ENCODE results near the gene RAB27A.
A peak's percentile ranks its signal among the peaks of the same experiment; 100 is the strongest.

RAB27A gene

DNA sequence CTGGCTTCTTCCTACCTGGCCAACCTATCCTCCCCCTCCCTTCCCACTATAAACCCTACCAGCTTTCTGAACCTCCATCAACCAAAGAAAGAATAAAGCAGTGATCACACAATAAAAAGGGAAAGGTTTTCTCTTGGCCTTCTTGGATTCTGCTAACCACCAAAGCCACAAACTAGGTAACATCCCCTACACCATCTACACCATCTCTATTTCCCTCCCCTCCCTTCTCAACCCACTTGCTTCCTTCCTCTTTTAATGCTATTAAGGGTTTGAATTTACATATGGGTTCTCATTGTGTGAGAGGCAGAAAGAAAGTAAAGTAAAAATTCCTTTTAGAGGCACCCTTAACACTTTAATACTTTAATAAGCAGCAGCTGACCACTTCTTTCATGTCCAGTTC is 67.0 kb downstream of the RAB27A start:
- peak; percentile 54 for DNase-seq (ENCODE audit: low spot score)

DNA sequence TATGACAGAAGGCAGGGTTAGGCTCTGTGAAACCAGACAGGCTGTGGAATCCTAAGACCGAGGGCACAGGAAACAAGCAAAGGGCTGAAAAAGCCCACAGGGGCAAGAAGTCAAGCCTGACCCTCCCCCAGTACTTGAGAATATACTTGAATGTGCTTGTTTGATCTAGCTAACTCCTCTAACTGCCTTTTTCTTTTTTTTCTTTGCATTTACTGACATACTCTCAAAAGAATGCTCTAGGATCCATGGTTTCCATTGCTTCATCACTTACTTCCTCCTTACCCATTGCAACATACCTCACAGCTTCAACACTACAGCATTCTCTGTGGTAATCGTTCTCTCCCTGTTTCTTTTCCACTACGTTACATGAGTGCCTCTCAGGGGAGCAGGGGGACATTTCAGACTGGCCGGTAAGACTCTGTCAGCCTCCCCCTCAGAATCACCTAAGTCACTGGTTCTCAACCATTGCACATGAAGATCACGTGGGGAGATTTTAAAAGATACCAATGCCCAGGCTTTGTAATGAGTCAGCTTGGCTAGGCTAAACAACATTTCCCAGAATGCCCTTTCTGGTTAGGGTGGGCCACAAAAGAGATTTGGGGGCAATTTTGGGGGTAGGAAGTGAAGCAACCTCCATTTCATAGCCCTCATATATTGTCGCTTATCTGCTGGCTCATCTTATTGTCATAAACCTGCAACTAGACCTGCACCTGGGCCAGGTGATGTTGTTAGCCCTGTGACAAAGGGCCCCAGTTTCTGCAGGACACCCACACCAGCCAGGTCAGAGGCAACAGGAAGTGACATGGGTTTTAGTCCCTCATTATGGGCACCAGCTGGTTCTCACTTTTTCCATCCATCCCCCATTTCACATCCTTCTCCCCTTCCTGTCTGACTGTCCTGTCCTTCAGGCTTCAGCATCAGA is 68.3 kb downstream of the RAB27A start:
- peak; percentile 14 for DNase-seq (ENCODE audit: low spot score)

DNA sequence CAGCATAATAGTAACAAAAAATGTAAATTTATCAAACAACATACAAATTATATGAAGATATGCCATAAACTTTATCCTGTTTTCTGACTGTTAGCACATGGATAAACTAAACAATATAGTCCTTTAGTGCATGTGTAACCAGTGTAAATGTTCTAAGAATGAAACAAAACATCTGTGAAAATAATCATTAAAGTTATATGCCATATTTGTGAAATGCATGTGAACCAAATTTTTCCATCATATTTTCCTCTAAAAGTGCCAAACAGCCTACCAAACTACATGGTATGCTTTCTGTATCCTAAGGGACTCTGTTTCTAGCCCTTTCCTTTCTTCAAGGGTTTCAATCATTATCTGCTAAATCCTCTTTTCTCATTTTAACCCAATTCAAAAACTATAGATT is 69.0 kb downstream of the RAB27A start:
- no peak for DNase-seq (ENCODE audit: low spot score)

DNA sequence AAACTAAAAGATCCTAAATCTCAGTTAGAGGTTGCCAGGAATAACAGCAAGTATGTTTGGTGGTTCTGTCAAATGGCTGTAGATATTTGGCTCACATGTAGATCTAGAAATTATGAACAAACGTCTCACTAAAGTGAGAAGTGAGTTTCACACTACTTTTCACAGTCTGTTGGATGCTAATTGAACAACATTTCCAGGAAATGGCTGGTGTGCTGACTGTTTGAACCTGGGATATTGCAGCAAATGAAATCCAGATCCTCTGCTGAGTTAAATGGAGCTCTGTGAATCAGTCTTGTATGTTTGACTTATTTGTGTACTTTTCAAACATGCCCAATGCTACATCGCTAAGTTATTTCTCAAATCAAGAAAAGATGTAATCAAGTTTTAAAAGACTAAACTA is 71.6 kb downstream of the RAB27A start:
- DNase-seq (ENCODE audit: low spot score): no peak

DNA sequence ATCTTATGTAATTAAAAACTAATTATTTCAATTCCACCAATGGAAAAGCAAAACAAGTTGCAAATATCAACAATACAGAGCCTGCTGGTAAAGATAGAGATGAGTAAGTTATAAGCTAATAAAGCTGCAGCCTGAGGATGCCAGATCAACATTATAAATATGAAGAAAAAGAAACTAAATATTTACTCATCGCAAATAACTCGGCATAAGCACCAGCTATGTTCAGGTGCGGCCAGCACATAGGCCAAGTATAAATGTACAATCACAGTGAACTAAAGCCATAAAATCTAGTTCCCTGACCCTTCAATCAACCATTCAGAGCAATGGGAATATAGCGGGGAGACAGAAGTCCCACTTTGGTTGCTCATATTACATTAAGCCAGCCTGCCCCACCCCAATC is 85.1 kb downstream of the RAB27A start:
- DNase-seq (ENCODE audit: low spot score): no peak

DNA sequence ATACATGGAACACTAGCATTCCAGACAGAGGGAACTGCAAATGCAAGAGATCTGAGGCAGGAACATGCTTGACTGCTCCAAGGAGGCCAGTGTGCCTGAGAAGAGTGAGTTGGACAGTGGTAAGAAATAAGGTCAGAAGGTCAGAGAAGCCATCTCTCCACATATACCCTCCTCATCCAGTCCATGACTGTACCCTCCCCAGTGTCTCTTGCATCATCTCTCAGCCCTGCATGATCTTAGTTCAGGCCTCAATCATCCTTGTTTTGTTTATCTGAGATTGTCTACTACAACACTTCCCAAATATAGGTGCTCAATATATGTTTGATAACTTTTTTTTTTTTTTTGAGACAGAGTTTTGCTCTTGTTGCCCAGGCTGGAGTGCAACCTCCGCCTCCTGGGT is 87.4 kb downstream of the RAB27A start:
- no peak for DNase-seq (ENCODE audit: low spot score)

DNA sequence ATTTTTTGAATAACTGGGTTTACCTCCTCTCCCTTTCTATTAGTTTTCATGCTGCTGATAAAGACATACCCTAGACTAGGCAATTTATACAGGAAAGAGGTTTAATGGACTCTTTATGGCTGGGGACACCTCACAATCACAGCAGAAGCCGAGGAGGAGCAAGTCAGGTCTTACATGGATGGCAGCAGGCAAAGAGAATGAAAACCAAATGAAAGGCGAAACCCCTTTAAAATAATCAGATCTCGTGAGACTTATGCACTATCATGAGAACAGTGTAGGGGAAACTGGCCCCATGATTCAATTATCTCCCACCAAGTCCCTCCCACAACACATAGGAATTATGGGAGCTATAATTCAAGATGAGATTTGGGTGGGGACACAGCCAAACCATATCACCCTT is 90.9 kb downstream of the RAB27A start:
- DNase-seq (ENCODE audit: low spot score): no peak

DNA sequence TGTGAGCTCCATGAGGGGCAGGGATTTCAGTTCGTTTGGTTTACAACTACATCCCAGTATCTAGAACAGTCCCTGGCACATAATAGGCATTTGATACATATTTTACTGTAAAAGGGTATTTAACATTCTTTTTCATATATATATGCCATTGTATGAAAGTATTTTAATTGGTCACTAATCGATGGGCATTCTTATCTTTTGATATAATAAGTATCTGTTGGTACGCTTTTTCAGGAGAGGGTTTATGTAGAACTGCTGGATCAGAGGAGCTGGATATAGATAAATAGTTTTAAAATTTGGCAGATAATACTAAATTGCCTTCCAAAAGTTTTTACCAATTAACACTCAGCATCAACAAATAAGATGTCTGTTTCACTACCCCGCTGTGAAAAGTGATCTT is 91.9 kb downstream of the RAB27A start:
- no peak for DNase-seq (ENCODE audit: low spot score)

DNA sequence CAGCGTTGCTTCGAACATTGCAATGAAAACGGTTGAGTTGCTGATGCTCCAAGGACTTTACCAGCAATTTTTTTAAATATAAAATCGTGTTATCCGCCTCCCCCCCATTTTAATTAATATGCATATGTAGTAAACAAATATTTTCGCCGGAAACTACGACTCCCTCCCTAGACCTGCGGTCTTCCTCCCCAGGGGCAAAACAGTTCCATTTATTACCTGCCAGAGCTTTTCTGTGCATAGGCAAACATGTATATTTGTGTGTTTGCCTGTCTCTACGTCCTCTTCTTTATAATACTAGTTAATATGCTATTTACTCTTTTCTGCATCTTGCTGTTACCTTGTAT is 92.3 kb downstream of the RAB27A start:
- peak; percentile 17 for DNase-seq (ENCODE audit: low spot score)

DNA sequence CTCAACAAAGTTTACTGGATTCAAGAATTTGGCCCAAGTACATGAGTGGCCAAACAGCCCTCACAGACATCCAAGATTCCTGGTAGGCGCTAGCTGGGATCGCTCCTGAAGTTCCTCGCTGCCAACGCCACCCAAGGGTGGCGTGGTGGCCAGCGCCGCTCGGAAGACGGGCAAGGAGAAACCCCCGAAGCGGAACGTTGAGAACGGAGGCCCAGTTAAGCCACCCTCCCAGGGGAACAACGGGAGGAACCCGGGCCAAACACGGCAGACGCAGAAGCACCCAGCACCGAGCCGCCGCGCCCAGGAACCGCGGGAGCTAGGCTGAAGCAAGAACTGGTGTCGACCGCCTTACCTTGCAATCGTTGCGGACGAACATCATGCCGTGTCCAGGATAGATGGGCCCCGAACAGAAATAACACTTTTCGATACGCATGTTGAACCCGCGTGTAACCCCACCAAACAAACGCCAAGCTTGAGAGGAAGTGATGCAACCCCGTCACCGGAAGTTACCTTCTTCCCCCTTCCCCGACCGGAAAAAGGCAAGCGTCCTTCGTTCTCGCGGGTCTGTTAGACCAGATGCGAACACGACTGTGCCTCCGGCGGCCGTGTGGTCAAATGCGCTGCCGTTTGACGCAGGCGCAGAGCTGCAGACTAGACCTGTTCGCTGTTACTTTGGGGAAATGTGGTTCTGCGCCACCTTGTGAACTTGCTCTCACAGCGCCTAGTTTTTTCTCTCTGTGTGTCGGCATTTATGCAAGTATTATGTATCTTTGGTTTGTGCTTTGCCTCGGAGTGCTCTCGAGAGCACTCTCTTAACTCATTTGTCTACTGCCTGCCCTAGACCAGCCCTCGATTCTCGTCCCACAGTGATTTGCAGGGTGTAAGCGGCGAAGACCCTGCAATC is 92.9 kb downstream of the RAB27A start, which contains the start of gene RSL24D1:
RSL24D1 (minus strand) TSS at position 484 of the 904 bp plus-strand sequence; CDS start at position 433, 51 bp downstream.
- DNase-seq (ENCODE audit: low spot score): peak; percentile 93

DNA sequence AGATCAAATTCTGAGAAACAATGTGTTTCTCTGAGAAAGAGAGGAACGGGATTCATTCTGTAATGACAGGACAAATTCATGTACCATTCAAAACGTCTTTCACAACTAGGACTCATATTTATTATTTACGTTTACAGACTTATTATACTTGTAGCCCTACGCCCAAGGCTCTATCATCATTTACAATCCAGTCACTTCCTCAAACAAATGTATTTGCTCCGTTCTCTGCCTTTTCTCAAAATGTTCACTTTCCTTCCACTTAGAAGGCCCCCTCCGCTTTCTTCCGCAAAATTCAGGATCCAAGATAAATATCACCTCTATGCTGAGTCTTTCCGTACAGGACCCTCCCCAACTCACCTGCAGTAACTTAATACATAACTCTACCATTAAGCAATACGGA is 93.6 kb downstream of the RAB27A start:
- peak; percentile 10 for DNase-seq (ENCODE audit: low spot score)

DNA sequence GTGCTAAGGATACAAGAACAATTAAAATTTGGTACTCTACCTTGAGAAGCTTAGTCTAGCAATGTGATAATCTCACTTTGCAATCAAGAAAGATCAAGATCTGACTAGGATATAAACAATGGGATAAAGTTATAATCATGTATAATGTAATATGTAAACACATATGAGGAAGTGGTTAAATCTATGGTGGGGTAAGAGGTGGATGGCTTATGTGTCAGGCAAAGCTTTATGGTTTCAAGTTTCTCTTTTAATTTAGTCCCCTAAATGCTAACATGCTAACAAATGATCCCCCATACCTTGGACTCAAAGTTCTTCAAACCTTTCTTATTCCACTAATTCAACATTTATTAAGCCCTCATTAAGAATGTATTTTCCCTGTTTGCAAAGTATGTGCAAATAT is 95.4 kb downstream of the RAB27A start:
- no peak for DNase-seq (ENCODE audit: low spot score)

DNA sequence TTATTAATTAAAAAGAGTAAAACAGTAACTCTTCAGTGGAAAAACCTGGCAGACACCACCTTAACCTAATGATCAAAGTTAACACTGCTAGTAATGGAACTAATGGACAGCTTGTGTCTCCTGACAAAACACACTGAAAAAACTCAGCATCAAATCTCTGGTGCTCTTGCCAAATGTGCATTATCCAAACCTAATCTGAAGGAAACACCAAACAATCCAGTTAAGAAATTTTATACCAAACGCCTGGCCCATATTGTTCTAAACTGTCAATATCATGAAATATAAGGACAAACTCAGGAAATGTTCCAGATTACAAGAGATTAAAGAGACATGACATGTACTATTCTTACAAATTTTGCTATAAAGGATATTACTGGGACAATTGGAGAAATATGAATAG is 103.3 kb downstream of the RAB27A start:
- DNase-seq (ENCODE audit: low spot score): no peak

DNA sequence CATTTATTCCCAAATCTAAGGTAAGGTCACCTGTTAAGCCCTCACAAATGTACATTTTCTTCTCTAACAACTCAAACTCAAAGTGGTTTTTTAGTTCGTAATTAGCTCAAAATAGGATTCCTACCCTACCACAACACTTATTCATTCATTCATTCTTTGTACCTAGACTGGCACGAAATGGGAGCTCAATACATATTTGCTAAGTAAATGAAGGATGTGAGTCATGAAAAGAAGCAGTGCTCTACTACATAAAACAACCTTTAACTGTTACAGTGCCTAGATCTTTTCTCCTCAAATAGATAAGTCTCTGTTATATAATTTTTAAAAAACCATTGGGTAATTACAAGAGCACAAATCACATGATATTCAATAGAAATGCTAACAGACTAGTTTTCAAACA is 105.9 kb downstream of the RAB27A start:
- no peak for DNase-seq (ENCODE audit: low spot score)

DNA sequence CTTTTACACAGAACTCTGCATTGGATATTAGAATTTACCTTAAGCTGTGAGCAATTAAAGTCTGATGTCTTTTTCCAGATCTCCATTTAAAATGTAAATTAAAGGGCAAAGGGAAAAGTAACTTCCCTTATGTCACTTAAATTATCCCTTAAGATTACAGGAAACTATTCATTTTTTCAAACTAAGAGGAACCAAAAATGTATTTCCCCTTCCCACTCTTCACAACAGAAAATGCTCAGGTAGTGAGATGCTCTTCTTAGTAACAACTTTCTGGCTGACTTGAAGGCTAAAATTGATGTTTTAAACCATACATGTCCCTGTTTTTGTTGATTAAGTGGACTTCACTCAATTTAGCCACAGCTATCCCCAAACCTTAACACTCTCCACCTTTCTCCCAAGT is 110.5 kb downstream of the RAB27A start:
- no peak for DNase-seq (ENCODE audit: low spot score)

DNA sequence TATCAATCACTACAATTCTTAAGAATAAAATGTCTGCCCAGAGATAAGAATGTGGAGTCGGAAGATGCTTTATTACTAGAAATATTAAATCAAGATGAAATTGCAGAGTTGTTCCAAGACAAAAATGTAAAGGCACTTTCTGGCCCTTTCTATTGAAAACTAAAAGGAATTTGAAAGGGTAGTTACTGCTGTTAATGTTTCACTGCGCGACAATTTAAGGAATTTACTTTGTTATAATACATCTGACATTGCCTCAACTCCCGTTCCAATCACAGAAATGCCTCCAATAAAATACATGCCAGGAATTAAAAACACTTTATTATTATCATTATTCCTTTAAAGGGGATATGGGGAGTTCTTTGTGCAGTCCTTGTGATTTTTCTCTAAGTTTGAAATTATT is 119.3 kb downstream of the RAB27A start:
- DNase-seq (ENCODE audit: low spot score): no peak

DNA sequence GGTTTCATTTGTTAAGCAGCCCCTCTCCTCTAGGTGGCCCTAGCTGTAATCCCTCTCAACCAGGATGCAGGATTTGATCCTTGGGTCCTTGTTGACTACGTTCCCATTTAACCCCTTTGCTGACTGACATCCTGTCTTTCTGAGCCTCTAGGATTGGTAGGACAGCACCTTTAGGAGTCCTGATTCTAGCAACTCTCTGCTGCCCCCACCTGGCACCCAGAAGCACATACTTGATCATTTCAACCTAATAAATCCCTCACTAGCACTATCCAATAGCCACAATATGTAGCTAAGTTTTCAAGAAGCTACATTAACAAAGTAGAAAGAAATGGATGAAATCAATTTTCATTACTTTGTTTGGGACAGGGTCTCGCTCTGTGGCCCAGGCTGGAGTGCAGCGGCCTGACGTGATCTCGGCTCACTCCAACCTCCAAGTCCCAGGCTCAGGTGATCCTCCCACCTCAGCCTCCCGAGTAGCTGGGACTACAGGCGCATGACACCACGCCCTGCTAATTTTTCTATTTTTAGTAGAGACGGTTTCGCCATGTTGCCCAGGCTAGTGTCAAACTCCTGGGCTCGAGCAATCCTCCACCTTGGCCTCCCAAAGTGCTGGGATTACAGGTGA is 121.2 kb downstream of the RAB27A start:
- peak; percentile 66 for DNase-seq (ENCODE audit: low spot score)

DNA sequence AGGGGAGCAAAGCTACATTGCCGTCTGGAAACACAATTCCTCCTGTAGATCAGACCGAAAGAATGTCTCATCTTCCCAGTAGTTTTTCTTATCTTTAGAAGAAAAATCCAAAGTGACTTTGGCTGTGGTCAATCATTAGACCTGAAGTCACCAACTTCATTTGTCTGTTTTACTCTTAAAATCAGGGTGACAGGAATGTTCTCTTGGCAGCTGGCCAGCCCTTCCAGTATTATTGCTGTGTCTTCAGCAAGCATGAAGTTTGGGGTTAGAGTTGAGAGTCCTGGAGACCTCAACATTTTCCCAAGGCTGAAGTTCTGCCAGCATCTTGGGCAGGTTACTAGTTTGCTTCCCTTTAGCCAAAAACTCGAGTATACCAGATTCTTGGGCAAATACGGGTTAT is 125.3 kb downstream of the RAB27A start:
- DNase-seq (ENCODE audit: low spot score): no peak
